CD4-positive, CD25-positive, alpha-beta regulatory T cell (primary cell): Measurements from ENCODE around the gene TXLNG. TPM values are rescaled to one million over a fixed set of nuclear protein-coding genes. Genes with fewer than 3 reads are reported as not detected.

ENCODE experiments used
- ATAC-seq, 2 donors: fragments of 150-1000 bp; cut with Tn5 transposase; one replicate each; pipeline ENCODE4 v1.10.0; 2021; ENCODE audit warnings: low read depth in 2 of 2, moderate number of reproducible peaks in 2 of 2, moderate library complexity in 1 of 2
- DNase-seq, 3 donors: peaks; one replicate each; pipeline versions ENCODE4 v3.0.0 to v3.0.0-alpha.2; 2012 to 2022; ENCODE audit warnings: mixed read lengths in 1 of 3
- H3K27ac ChIP-seq: one replicate; pipeline ENCODE4 v1.7.0; 2013; ENCODE audit warnings: mild to moderate bottlenecking, low read length; ENCODE audit not compliant: insufficient read depth, poor library complexity, severe bottlenecking
- H3K27me3 ChIP-seq: one replicate; pipeline ENCODE4 v1.7.0; 2013; ENCODE audit warnings: low read length; ENCODE audit not compliant: control insufficient read depth, insufficient read depth
- H3K36me3 ChIP-seq: one replicate; pipeline ENCODE4 v1.7.0; 2013; ENCODE audit warnings: mild to moderate bottlenecking, low read length, moderate library complexity; ENCODE audit not compliant: control insufficient read depth, insufficient read depth
- H3K4me1 ChIP-seq: 2 replicates; pipeline ENCODE4 v1.7.0; 2013; ENCODE audit warnings: mild to moderate bottlenecking, low read length; ENCODE audit not compliant: insufficient read depth, control insufficient read depth, poor library complexity, severe bottlenecking
- H3K4me3 ChIP-seq: one replicate; pipeline ENCODE4 v1.7.0; 2013; ENCODE audit warnings: low read depth, mild to moderate bottlenecking, low read length, moderate library complexity
- H3K9me3 ChIP-seq, 2 experiments: 1 replicate in 1 of 2; 2 replicates in 1 of 2; pipeline ENCODE4 v1.7.0; 2013; ENCODE audit warnings: low read length in 2 of 2, mild to moderate bottlenecking in 1 of 2, moderate library complexity in 1 of 2; ENCODE audit not compliant: control insufficient read depth in 2 of 2
- H3K27ac Mint-ChIP-seq, 3 donors: one replicate each; pipeline ENCODE4 v1.8.0; 2020 to 2022; ENCODE audit warnings: mild to moderate bottlenecking in 3 of 3, mixed read lengths in 3 of 3, moderate library complexity in 2 of 3
- H3K27me3 Mint-ChIP-seq: one replicate; pipeline ENCODE4 v1.8.0; 2022; ENCODE audit warnings: mild to moderate bottlenecking, mixed read lengths
- H3K36me3 Mint-ChIP-seq: one replicate; pipeline ENCODE4 v1.8.0; 2020; ENCODE audit warnings: mixed read lengths
- H3K4me1 Mint-ChIP-seq, 4 donors: one replicate each; pipeline ENCODE4 v1.8.0; 2020 to 2022; ENCODE audit warnings: mixed read lengths in 4 of 4, mild to moderate bottlenecking in 1 of 4
- H3K4me3 Mint-ChIP-seq, 4 donors: one replicate each; pipeline ENCODE4 v1.8.0; 2020 to 2022; ENCODE audit warnings: mild to moderate bottlenecking in 4 of 4, mixed read lengths in 4 of 4, moderate library complexity in 3 of 4
- H3K9me3 Mint-ChIP-seq, 7 donors: one replicate each; pipeline ENCODE4 v1.8.0; 2020 to 2022; ENCODE audit warnings: mixed read lengths in 7 of 7, mild to moderate bottlenecking in 3 of 7, moderate library complexity in 2 of 7
- polyA plus RNA-seq, 4 donors: library from polyadenylated mRNA; unstranded; fragments of 300-500 nt; fragmentation: Illumina TruSeq; gene quantifications; one replicate each; pipeline ENCODE4 v1.2.3, GENCODE V29; 2021
- total RNA-seq: library from RNA; stranded (reverse); gene quantifications from one replicate; pipeline ENCODE4 v1.2.3, GENCODE V29; 2022

The TXLNG gene
- total and polyA plus RNA-seq, 5 donors from 2014 or later: 8.4 to 32.2 (median 21.6) TPM

- ATAC-seq (peak; percentile 1 to 7), DNase-seq (peak; percentile 19 to 57 (median 48))
- H3K4me1 ChIP-seq: peaks cover 13% of the 10 kb centered on the region
- Mint-ChIP-seq H3K27ac (peak overlapping the region in 2 of 3 donors; percentile 87 to 94), H3K27me3 (no peaks in the 10 kb centered on the region), H3K4me1 (peaks cover 8 to 45% (median 11%) of the 10 kb centered on the region in 4 donors), H3K4me3 (peak overlapping the region; percentile 86 to 97 (median 95)), H3K9me3 (no peaks in the 10 kb centered on the region), H3K36me3 (peaks cover 3% of the 10 kb centered on the region)
- peak overlapping the region; percentile 61 for H3K4me3 ChIP-seq
- H3K27ac ChIP-seq: peak overlapping the region; percentile 92
- H3K9me3 ChIP-seq: no peaks in the 10 kb centered on the region
- peaks cover 4% of the 10 kb centered on the region for H3K36me3 ChIP-seq
- H3K27me3 ChIP-seq: no peaks in the 10 kb centered on the region
Observed at GRCh38 chrX:16786791-16787735, 797 bp downstream of the TXLNG start.

- Mint-ChIP-seq H3K27ac (no peak overlapping the region), H3K4me3 (peak overlapping the region in 2 of 4 donors; percentile 84 to 88)
Observed at GRCh38 chrX:16788477-16788876, 2.2 kb downstream of the TXLNG start.

GRCh38 chrX:16796298-16796697, 10.0 kb downstream of the TXLNG start:
- Mint-ChIP-seq H3K27me3 (no peaks in the 10 kb centered on the region), H3K4me1 (peaks cover 0 to 34% (median 9%) of the 10 kb centered on the region in 4 donors), H3K36me3 (peaks cover 36% of the 10 kb centered on the region), H3K4me3 (no peak overlapping the region), H3K27ac (no peak overlapping the region), H3K9me3 (peaks cover 0 to 1% (median 0%) of the 10 kb centered on the region in 7 donors)
- H3K27me3 ChIP-seq: no peaks in the 10 kb centered on the region
- no peak overlapping the region for H3K4me3 ChIP-seq
- no peak overlapping the region for H3K27ac ChIP-seq
- DNase-seq (no peak), ATAC-seq (no peak)
- peaks cover 4% of the 10 kb centered on the region for H3K36me3 ChIP-seq
- no peaks in the 10 kb centered on the region for H3K9me3 ChIP-seq
- no peaks in the 10 kb centered on the region for H3K4me1 ChIP-seq

More at GRCh38 chrX:16788477-16788876, 2.2 kb downstream of the TXLNG start:
- Histone ChIP-seq H3K27ac (no peak overlapping the region), H3K4me3 (peak overlapping the region; percentile 61), H3K36me3 (peaks cover 4% of the 10 kb centered on the region), H3K27me3 (no peaks in the 10 kb centered on the region), H3K4me1 (peaks cover 13% of the 10 kb centered on the region), H3K9me3 (no peaks in the 10 kb centered on the region)
- Mint-ChIP-seq H3K9me3 (no peaks in the 10 kb centered on the region), H3K4me1 (peaks cover 8 to 49% (median 12%) of the 10 kb centered on the region in 4 donors), H3K36me3 (peaks cover 3% of the 10 kb centered on the region), H3K27me3 (no peaks in the 10 kb centered on the region)
- ATAC-seq: no peak
- DNase-seq: no peak

GRCh38 chrX:16797358-16797757, 11.1 kb downstream of the TXLNG start:
- Histone ChIP-seq H3K9me3 (no peaks in the 10 kb centered on the region), H3K27ac (no peak overlapping the region)

GRCh38 chrX:16797841-16798240, 11.6 kb downstream of the TXLNG start:
- Mint-ChIP-seq H3K4me3 (no peak overlapping the region), H3K9me3 (peaks cover 0 to 1% (median 0%) of the 10 kb centered on the region in 7 donors), H3K4me1 (peaks cover 0 to 27% (median 7%) of the 10 kb centered on the region in 4 donors), H3K27me3 (no peaks in the 10 kb centered on the region), H3K36me3 (peaks cover 39% of the 10 kb centered on the region), H3K27ac (no peak overlapping the region)
- no peaks in the 10 kb centered on the region for H3K9me3 ChIP-seq
- no peak for DNase-seq
- ATAC-seq: no peak
- no peaks in the 10 kb centered on the region for H3K27me3 ChIP-seq
- no peak overlapping the region for H3K27ac ChIP-seq
- H3K4me1 ChIP-seq: no peaks in the 10 kb centered on the region
- H3K36me3 ChIP-seq: peaks cover 4% of the 10 kb centered on the region
- no peak overlapping the region for H3K4me3 ChIP-seq

More at GRCh38 chrX:16797358-16797757, 11.1 kb downstream of the TXLNG start:
- H3K27ac Mint-ChIP-seq: no peak overlapping the region
- H3K9me3 Mint-ChIP-seq: peaks cover 0 to 1% (median 0%) of the 10 kb centered on the region in 7 donors
- ATAC-seq: no peak
- peaks cover 4% of the 10 kb centered on the region for H3K36me3 ChIP-seq
- no peak for DNase-seq
- H3K27me3 ChIP-seq: no peaks in the 10 kb centered on the region
- peaks cover 37% of the 10 kb centered on the region for H3K36me3 Mint-ChIP-seq
- H3K4me1 Mint-ChIP-seq: peaks cover 0 to 28% (median 7%) of the 10 kb centered on the region in 4 donors
- no peak overlapping the region for H3K4me3 ChIP-seq
- H3K4me1 ChIP-seq: no peaks in the 10 kb centered on the region
- no peaks in the 10 kb centered on the region for H3K27me3 Mint-ChIP-seq
- H3K4me3 Mint-ChIP-seq: no peak overlapping the region

GRCh38 chrX:16804923-16805464, 18.7 kb downstream of the TXLNG start:
- H3K27me3 Mint-ChIP-seq: no peaks in the 10 kb centered on the region
- H3K4me3 Mint-ChIP-seq: no peak overlapping the region
- Histone ChIP-seq H3K36me3 (no peaks in the 10 kb centered on the region), H3K9me3 (no peaks in the 10 kb centered on the region), H3K4me1 (no peaks in the 10 kb centered on the region), H3K27me3 (no peaks in the 10 kb centered on the region), H3K27ac (no peak overlapping the region), H3K4me3 (no peak overlapping the region)
- no peak overlapping the region for H3K27ac Mint-ChIP-seq
- peaks cover 27% of the 10 kb centered on the region for H3K36me3 Mint-ChIP-seq
- H3K4me1 Mint-ChIP-seq: peaks cover 15 to 36% (median 22%) of the 10 kb centered on the region in 4 donors
- ATAC-seq: no peak
- peaks cover 0 to 1% (median 0%) of the 10 kb centered on the region in 7 donors for H3K9me3 Mint-ChIP-seq
- no peak for DNase-seq

GRCh38 chrX:16807548-16807947, 21.3 kb downstream of the TXLNG start:
- Histone ChIP-seq H3K4me3 (no peak overlapping the region), H3K4me1 (no peaks in the 10 kb centered on the region), H3K27me3 (no peaks in the 10 kb centered on the region), H3K27ac (no peak overlapping the region), H3K36me3 (no peaks in the 10 kb centered on the region), H3K9me3 (no peaks in the 10 kb centered on the region)
- Mint-ChIP-seq H3K36me3 (peaks cover 19% of the 10 kb centered on the region), H3K4me3 (no peak overlapping the region), H3K27me3 (no peaks in the 10 kb centered on the region), H3K27ac (peak overlapping the region in 1 of 3 donors; percentile 28), H3K4me1 (peaks cover 15 to 38% (median 26%) of the 10 kb centered on the region in 4 donors), H3K9me3 (no peaks in the 10 kb centered on the region)
- ATAC-seq: no peak
- no peak for DNase-seq
